ENCODE data around the gene SYNE4.
"Not testable (repeated sequence)": the region's sequence is repeated elsewhere in the genome, so short reads cannot be mapped to it uniquely, and the experiment has no call there.

The SYNE4 gene

DNA sequence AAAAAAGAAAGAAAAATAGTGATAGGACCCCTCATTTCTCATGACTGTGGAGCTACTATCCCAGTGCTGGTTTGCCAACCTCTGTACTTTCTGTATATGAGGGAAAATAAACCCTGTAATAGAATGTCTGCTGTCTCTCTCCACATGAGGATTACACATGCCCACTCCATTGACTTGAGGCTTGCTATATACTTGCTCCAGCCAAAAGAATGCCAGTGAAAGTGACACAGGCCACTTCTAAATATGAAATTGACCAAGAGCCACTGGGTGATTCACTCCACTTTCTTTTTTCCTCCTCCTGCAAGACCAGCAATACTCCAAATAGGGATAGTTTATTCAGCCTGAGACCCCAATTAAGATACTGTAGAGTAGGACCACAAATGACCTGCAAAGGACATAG is 39.2 kb upstream of the SYNE4 start:
- H3K4me3 ChIP-seq (ENCODE audit: low read depth, low read length) = no peak overlapping the region
- TF ChIP-seq, protein P1, sequence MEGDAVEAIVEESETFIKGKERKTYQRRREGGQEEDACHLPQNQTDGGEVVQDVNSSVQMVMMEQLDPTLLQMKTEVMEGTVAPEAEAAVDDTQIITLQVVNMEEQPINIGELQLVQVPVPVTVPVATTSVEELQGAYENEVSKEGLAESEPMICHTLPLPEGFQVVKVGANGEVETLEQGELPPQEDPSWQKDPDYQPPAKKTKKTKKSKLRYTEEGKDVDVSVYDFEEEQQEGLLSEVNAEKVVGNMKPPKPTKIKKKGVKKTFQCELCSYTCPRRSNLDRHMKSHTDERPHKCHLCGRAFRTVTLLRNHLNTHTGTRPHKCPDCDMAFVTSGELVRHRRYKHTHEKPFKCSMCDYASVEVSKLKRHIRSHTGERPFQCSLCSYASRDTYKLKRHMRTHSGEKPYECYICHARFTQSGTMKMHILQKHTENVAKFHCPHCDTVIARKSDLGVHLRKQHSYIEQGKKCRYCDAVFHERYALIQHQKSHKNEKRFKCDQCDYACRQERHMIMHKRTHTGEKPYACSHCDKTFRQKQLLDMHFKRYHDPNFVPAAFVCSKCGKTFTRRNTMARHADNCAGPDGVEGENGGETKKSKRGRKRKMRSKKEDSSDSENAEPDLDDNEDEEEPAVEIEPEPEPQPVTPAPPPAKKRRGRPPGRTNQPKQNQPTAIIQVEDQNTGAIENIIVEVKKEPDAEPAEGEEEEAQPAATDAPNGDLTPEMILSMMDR (IDR thresholded peaks at IDR 0.05; ENCODE audit: low read depth, low read length, missing control alignments) = no peak
- DNase-seq (ENCODE audit: low read depth) = no peak

- TF ChIP-seq, protein P1 (IDR thresholded peaks at IDR 0.05; ENCODE audit: low read depth, low read length, missing control alignments) = no peak
- DNase-seq (ENCODE audit: low read depth) = no peak
- no peak overlapping the region for H3K4me3 ChIP-seq (ENCODE audit: low read depth, low read length)
Observed at GRCh38 chr19:36046443-36047050, 37.9 kb upstream of the SYNE4 start.

DNA sequence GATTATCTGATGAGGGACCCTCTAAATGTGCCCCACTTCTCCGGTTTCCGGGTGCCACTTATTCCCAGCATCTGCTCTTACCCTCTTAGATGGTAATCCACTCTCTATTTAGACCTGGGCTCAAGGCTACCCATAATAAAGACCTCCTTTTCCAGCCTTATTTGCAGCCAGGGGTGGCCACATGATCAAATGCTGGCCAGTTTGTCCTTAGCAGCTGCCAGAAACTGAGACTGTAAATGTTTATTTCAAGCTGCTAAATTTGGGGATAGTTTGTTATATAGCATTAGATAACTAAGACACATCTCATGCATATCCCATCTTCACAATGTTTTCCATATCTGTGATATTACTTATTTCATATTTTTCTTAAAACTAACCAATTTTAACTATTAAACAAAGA is 35.3 kb upstream of the SYNE4 start:
- no peak for DNase-seq (ENCODE audit: low read depth)
- TF ChIP-seq, protein P1 (IDR thresholded peaks at IDR 0.05; ENCODE audit: low read depth, low read length, missing control alignments) = no peak
- no peak overlapping the region for H3K4me3 ChIP-seq (ENCODE audit: low read depth, low read length)

DNA sequence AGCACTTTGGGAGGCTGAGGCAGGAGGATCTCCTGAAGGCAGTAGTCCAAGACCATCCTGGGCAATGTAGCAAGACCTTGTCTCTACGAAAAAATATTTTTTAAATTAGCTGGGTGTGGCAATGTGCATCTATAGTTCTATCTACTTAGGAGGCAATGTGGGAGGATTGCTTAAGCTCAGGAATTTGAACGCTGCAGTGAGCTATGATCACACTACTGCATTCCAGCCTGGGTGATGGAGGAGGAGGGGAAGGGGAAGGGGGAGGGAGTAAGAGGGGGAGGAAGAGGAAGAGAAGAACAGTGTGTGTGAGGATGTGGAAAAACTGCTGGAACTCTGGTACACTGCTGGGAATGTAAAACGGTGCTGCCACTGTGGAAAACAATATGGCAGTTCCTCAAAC is 33.2 kb upstream of the SYNE4 start:
- TF ChIP-seq, protein P1 (IDR thresholded peaks at IDR 0.05; ENCODE audit: low read depth, low read length, missing control alignments) = no peak
- no peak overlapping the region for H3K4me3 ChIP-seq (ENCODE audit: low read depth, low read length)
- DNase-seq (ENCODE audit: low read depth) = no peak

- DNase-seq (ENCODE audit: low read depth); H3K4me3 ChIP-seq (ENCODE audit: low read depth, low read length): not testable (repeated sequence)
Observed at GRCh38 chr19:36041092-36041491, 32.5 kb upstream of the SYNE4 start.

- TF ChIP-seq, protein P1 (IDR thresholded peaks at IDR 0.05; ENCODE audit: low read depth, low read length, missing control alignments) = no peak
- H3K4me3 ChIP-seq (ENCODE audit: low read depth, low read length) = no peak overlapping the region
- no peak for DNase-seq (ENCODE audit: low read depth)
Observed at GRCh38 chr19:36040495-36040894, 31.9 kb upstream of the SYNE4 start.

DNA sequence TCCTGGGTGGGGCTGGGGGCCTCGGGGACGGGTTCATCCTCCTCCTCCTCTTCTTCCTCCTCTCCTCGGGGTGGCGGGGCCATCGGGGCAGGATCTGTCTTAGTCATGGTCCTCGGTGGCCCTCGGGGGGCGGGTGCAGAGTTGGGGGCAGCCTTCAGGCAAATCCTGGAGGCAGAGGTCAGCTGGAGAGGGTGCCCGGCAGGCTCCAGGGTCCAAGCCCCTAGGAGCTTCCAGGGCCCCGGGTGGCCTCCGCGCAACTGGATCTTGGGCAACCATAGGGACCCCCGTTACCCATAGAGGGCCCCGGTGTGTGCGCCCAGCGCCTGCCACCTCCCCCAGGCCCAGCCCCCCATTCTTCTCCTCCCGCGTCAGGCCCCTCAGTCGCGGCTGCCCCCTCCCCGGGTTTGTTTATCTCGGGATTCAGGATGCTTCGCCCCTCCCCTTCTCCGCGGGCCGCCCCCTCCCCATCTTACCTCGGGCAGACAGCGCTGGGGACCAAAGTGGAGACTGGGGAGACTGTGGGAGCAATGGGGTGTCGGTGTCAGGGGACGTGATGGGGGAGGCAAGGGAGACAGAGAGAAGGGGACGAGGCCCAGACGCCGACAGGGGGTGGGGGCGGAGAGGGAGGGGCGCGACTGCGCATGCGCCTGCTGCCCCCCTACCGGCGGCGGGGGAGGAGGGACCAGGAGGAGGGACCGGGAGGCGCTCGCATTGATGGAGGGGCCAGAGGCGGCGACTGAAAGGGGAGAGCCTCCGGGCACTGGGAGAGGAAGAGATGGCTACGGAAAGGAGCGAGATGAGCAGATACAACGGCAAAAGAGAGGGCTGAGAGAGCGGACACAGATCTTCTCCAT is 23.9 kb upstream of the SYNE4 start, which contains the start of gene CLIP3:
TSS of gene CLIP3 (minus strand) at position 623 of the 854 bp plus-strand sequence. CDS start at position 107, 516 bp downstream.
- H3K4me3 ChIP-seq (ENCODE audit: low read depth, low read length) = peak within 1 kb of the TSS; percentile 39
- DNase-seq (ENCODE audit: low read depth) = no peak
- TF ChIP-seq, protein P1 (IDR thresholded peaks at IDR 0.05; ENCODE audit: low read depth, low read length, missing control alignments) = no peak
